ENCODE data around the gene SAE1. TPM values are rescaled to one million over a fixed set of nuclear protein-coding genes. Genes with fewer than 3 reads are reported as not detected.

The SAE1 gene
- total and polyA plus RNA-seq, 2 of the 4 experiments (the other 2 are of a cell fraction): 165 to 184 TPM

GRCh38 chr19:47241919-47242577, 111.4 kb downstream of the SAE1 start:
- Histone ChIP-seq H3K36me3 (ENCODE audit: control insufficient read depth, insufficient read depth, low read length) (no peaks in the 10 kb centered on the region), H3K27ac (ENCODE audit: insufficient read depth, low read length) (no peak overlapping the region), H2AFZ (replicated peaks; ENCODE audit: low read length, poor library complexity) (peak overlapping the region; percentile 85), H4K20me1 (ENCODE audit: insufficient read depth, low read length) (peaks cover 10% of the 10 kb centered on the region; the same call in 1 of the 2 replicates), H3K4me2 (ENCODE audit: low read depth, low read length) (no peak overlapping the region), H2BK15ac (ENCODE audit: low read depth, low read length) (peak overlapping the region; percentile 57; the same call in 2 of the 3 replicates), H2BK5ac (ENCODE audit: low read depth, low read length, poor library complexity, severe bottlenecking) (peak overlapping the region; percentile 16), H3K4ac (ENCODE audit: low read depth, low read length) (peak overlapping the region; percentile 68), H4K8ac (ENCODE audit: low read depth in 2 of 2, low read length in 2 of 2) (peak overlapping the region; percentile 6 to 88; a peak in 3 of 4 replicates), H3K27me3 (ENCODE audit: control insufficient read depth, insufficient read depth, low read length) (no peaks in the 10 kb centered on the region), H3K9me1 (ENCODE audit: insufficient read depth, low read length) (peaks cover 15% of the 10 kb centered on the region), H3K23ac (ENCODE audit: low read depth, low read length) (peak overlapping the region; percentile 85), H4K5ac (ENCODE audit: low read depth, low read length) (no peak overlapping the region), H4K91ac (ENCODE audit: insufficient read depth, low read depth, low read length) (peak overlapping the region; percentile 67), H2BK20ac (ENCODE audit: low read depth, low read length) (peak overlapping the region; percentile 48), H2AK9ac (replicated peaks; ENCODE audit: low read depth, low read length, poor library complexity) (peak overlapping the region; percentile 96), H2BK120ac (ENCODE audit: low read depth, low read length) (peak overlapping the region; percentile 26), H2AK5ac (ENCODE audit: low read depth, low read length) (peak overlapping the region; percentile 95), H3K4me3 (ENCODE audit: insufficient read depth, low read depth, low read length) (no peak overlapping the region), H3K56ac (ENCODE audit: extremely low read depth, insufficient read depth, low read length) (no peak overlapping the region), H3K18ac (ENCODE audit: low read depth, low read length) (no peak overlapping the region), H3K4me1 (ENCODE audit: control insufficient read depth, insufficient read depth, low read length) (peaks cover 26% of the 10 kb centered on the region), H3K79me1 (ENCODE audit: low read depth in 1 of 2, low read length in 2 of 2) (peaks cover 3 to 28% of the 10 kb centered on the region in 2 experiments; a peak in 2 of 4 replicates), H3K14ac (replicated peaks; ENCODE audit: low read depth, low read length) (peak overlapping the region; percentile 84), H3K9me3 (ENCODE audit: control insufficient read depth, insufficient read depth, low read length) (no peaks in the 10 kb centered on the region), H3K9ac (ENCODE audit: low read depth, low read length) (no peak overlapping the region)
- in situ Hi-C loops (cut with MboI; ENCODE audit: low sequenced_read_pairs) (no loop called here), dilution Hi-C loops (cut with HindIII; ENCODE audit: low sequenced_read_pairs, unreplicated experiment) (no loop called here), intact Hi-C loops (cut with micrococcal nuclease) (loop anchor here (5.0 kb wide), 1 partner anchor 110 kb away; the partner anchor contains the start of gene SAE1)
- DNase-seq (no peak), ATAC-seq (ENCODE audit: low read depth) (no peak)
- WGBS, 2 experiments (ENCODE audit: extremely low coverage in 2 of 2, insufficient read length in 1 of 2): 85% methylated on average over 6 of the region's 7 CpGs; no CpG with 5 or more reads in 1 of the 2 experiments
- ChIA-PET CTCF (interaction anchor here (6.1 kb wide), 1 partner anchor 31 kb away, joined by 67 read pairs; no protein-coding TSS in a partner anchor), POLR2A (ENCODE audit: unreplicated experiment) (no interaction called here)
- BruUV-seq (replicated peaks): TSS peak; percentile 45
- no peak for TF ChIP-seq USF2 (IDR thresholded peaks at IDR 0.05; ENCODE audit: low read depth, low read length)
- TF ChIP-seq CEBPB (IDR thresholded peaks at IDR 0.05; ENCODE audit: low read depth, low read length): no peak
- no peak for TF ChIP-seq RFX5 (IDR thresholded peaks at IDR 0.05; ENCODE audit: low read depth, low read length)
- TF ChIP-seq POLR2A (IDR thresholded peaks at IDR 0.05; ENCODE audit: low read depth, low read length): no peak
- no peak for TF ChIP-seq CTCF (conservative IDR thresholded peaks at IDR 0.05; ENCODE audit: low read depth, low read length)
- TF ChIP-seq MAFK (IDR thresholded peaks at IDR 0.05; ENCODE audit: low read depth, low read length): no peak
- TF ChIP-seq RCOR1 (IDR thresholded peaks at IDR 0.05; ENCODE audit: insufficient replicate concordance, low read length): no peak
- no peak for TF ChIP-seq NFE2L2 (IDR thresholded peaks at IDR 0.05; ENCODE audit: low read depth, low read length)
- no peak for TF ChIP-seq FOS (IDR thresholded peaks at IDR 0.05; ENCODE audit: low read depth, low read length)
- TF ChIP-seq CHD1 (IDR thresholded peaks at IDR 0.05; ENCODE audit: low read depth, low read length): no peak
- no peak for TF ChIP-seq BHLHE40 (IDR thresholded peaks at IDR 0.05; ENCODE audit: low read depth, low read length)
- no peak for TF ChIP-seq SMC3 (IDR thresholded peaks at IDR 0.05; ENCODE audit: low read depth, low read length)
- TF ChIP-seq, protein P1, sequence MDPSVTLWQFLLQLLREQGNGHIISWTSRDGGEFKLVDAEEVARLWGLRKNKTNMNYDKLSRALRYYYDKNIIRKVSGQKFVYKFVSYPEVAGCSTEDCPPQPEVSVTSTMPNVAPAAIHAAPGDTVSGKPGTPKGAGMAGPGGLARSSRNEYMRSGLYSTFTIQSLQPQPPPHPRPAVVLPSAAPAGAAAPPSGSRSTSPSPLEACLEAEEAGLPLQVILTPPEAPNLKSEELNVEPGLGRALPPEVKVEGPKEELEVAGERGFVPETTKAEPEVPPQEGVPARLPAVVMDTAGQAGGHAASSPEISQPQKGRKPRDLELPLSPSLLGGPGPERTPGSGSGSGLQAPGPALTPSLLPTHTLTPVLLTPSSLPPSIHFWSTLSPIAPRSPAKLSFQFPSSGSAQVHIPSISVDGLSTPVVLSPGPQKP (IDR thresholded peaks at IDR 0.05; ENCODE audit: borderline replicate concordance, low read depth, low read length): no peak
- no peak for TF ChIP-seq MXI1 (IDR thresholded peaks at IDR 0.05; ENCODE audit: borderline replicate concordance, low read depth, low read length)
- TF ChIP-seq RAD21 (IDR thresholded peaks at IDR 0.05; ENCODE audit: low read length): no peak

All from IMR-90 (cell line).